Heart right ventricle (tissue), 16 donors: ENCODE measurements around the gene NCBP3. TPM values are rescaled to one million over a fixed set of nuclear protein-coding genes. Genes with fewer than 3 reads are reported as not detected.
A peak's percentile ranks its signal among the peaks of the same experiment; 100 is the strongest.

Source experiments
- ATAC-seq, 8 donors: fragments of 200-7000 bp; cut with Tn5 transposase; one replicate each; pipeline ENCODE4 v1.9.1; 2020; ENCODE audit warnings: mild to moderate bottlenecking in 8 of 8, moderate library complexity in 8 of 8, moderate number of reproducible peaks in 1 of 8
- DNase-seq, 2 donors: peaks; one replicate each; pipeline ENCODE4 v3.0.0-alpha.2; 2020
- H3K27ac ChIP-seq, 10 donors: fragments of 200-600 bp; sonication (generic) in 2 of 10; one replicate each; pipeline versions ENCODE4 v1.5.0 to v1.8.0; 2020 to 2022; ENCODE audit warnings: mild to moderate bottlenecking in 3 of 10
- H3K27me3 ChIP-seq, 7 donors: fragments of 200-600 bp; one replicate each; pipeline ENCODE4 v1.8.0; 2021 to 2022; ENCODE audit warnings: mild to moderate bottlenecking in 2 of 7
- H3K36me3 ChIP-seq, 9 donors: fragments of 200-600 bp; sonication (generic) in 1 of 9; one replicate each; pipeline versions ENCODE4 v1.5.0 to v1.8.0; 2020 to 2022; ENCODE audit warnings: mild to moderate bottlenecking in 2 of 9
- H3K4me1 ChIP-seq, 9 donors: fragments of 200-600 bp; sonication (generic) in 1 of 9; one replicate each; pipeline versions ENCODE4 v1.5.0 to v1.8.0; 2020 to 2022; ENCODE audit warnings: mild to moderate bottlenecking in 4 of 9
- H3K4me3 ChIP-seq, 10 donors: fragments of 200-600 bp; sonication (generic) in 2 of 10; one replicate each; pipeline versions ENCODE4 v1.5.0 to v1.8.0; 2020 to 2022; ENCODE audit warnings: mild to moderate bottlenecking in 7 of 10, moderate library complexity in 2 of 10
- H3K9me3 ChIP-seq, 11 donors: fragments of 200-600 bp in 10 of 11; sonication (generic) in 2 of 11; one replicate each; pipeline versions ENCODE4 v1.5.0 to v1.8.0; 2013 to 2022; ENCODE audit warnings: mild to moderate bottlenecking in 2 of 11, control low read depth in 1 of 11, moderate library complexity in 1 of 11
- CTCF ChIP-seq, 9 donors: fragments of 200-600 bp; sonication (generic) in 2 of 9; IDR thresholded peaks; one replicate each; pipeline versions ENCODE4 v1.5.0 to v1.8.0; 2021 to 2022; ENCODE audit warnings: antibody characterized with exemption in 9 of 9, mild to moderate bottlenecking in 5 of 9, moderate library complexity in 1 of 9
- WGBS, 2 donors: extraction: QIAGEN DNeasy Blood & Tissue Kit; methylation state at CpG; one replicate each; pipeline ENCODE4 v1.1.7; 2013; ENCODE audit warnings: inconsistent platforms in 1 of 2; 5-methylcytosine and 5-hydroxymethylcytosine counted together
- intact Hi-C, 10 donors: fragments of 100-400 bp; cut with DNase I; formaldehyde crosslinking; loops; one replicate each; pipeline versions ENCODE4 v1.11.1 to v1.14.2; 2022
- polyA plus RNA-seq, 2 donors: library from polyadenylated mRNA; stranded (reverse); fragments of 200-250 nt; gene quantifications; one replicate each; pipeline ENCODE4 v1.2.3, GENCODE V29; 2013
- total RNA-seq, 10 donors: library from RNA; stranded (reverse); fragmentation: NEBNext Ultra II Directional in 3 of 10; extraction: Animal tissue kit (Norgen Biotek cat#: 25700) in 3 of 10; gene quantifications; one replicate each; pipeline versions ENCODE4 v1.2.1 to v1.2.4, GENCODE V29; 2021 to 2023
- donor health status: Arrhythmogenic right ventricular cardiomyopathy.
- donor health status: ischemic (EF 13 %, LVEDD 7.1; RV severe dilation, severe dysfunction).
- donor health status: healthy with polysubstance abuse.
- donor health status: DM: no; HTN: yes; CAD: no.
- donor health status: DM: no; HTN: no; CAD: no.
- donor health status: ischemic (EF 25% LVEDD 6.9; RV normal size, moderate dysfunction).
- donor health status: ischemic (EF 25% LVEDD 5.7; RV mildly dilated, moderate dysfunction).
- donor health status: healthy.
- donor health status: DM: yes; HTN: yes; CAD: no.
- donor health status: Ischemic cardiomyopathy.
- donor health status: ischemic (EF 35%, LVEDD 5.7; RV mildly dilated, moderate dysfunction).
- donor health status: nonischemic (EF 11% LVEDD 7.7; RV severe dilation, severe dysfunction).
- donor health status: DM: yes; HTN: yes; CAD: no.
- donor health status: PGD.
- donor health status: ischemic (EF 29% LVEDD 5.4; RV normal size, mild dysfunction).
- donor health status: nonischemic (EF 23%, LVEDD 6.1; RV moderate dilation, normal function).

The NCBP3 gene
- total and polyA plus RNA-seq, 12 donors: 7.3 to 30.9 (median 21.0) TPM

GRCh38 chr17:3875317-3875716, 29.3 kb upstream of the NCBP3 start:
- H3K4me1 ChIP-seq: peaks cover 3 to 28% (median 14%) of the 10 kb centered on the region in 9 donors
- no peak for TF ChIP-seq CTCF (IDR thresholded peaks at IDR 0.05)
- intact Hi-C loops: no loop called here
- H3K27ac ChIP-seq: no peak overlapping the region
- peaks cover 0 to 68% (median 0%) of the 10 kb centered on the region in 9 donors for H3K36me3 ChIP-seq
- WGBS, 2 donors: 96% methylated on average over 7 of the region's 7 CpGs
- DNase-seq (no peak), ATAC-seq (no peak)
- no peaks in the 10 kb centered on the region for H3K9me3 ChIP-seq
- no peak overlapping the region for H3K4me3 ChIP-seq
- no peaks in the 10 kb centered on the region for H3K27me3 ChIP-seq

- TF ChIP-seq CTCF (IDR thresholded peaks at IDR 0.05): no peak
- ATAC-seq (no peak), DNase-seq (no peak)
- peaks cover 0 to 79% (median 0%) of the 10 kb centered on the region in 9 donors for H3K36me3 ChIP-seq
- intact Hi-C loops: no loop called here
- peaks cover 0 to 14% (median 7%) of the 10 kb centered on the region in 9 donors for H3K4me1 ChIP-seq
- H3K9me3 ChIP-seq: no peaks in the 10 kb centered on the region
- H3K4me3 ChIP-seq: no peak overlapping the region
- H3K27ac ChIP-seq: no peak overlapping the region
- WGBS, 2 donors: 92 to 96% methylated on average over 10 of the region's 10 CpGs
- H3K27me3 ChIP-seq: no peaks in the 10 kb centered on the region
These were observed 27.8 kb upstream of the NCBP3 start for GRCh38 chr17:3873862-3874261.

- intact Hi-C loops: no loop called here
- DNase-seq (no peak), ATAC-seq (peak; percentile 22 to 66 (median 54))
- H3K36me3 ChIP-seq: peaks cover 0 to 54% (median 0%) of the 10 kb centered on the region in 9 donors
- 14 to 22% methylated on average over 11 of the region's 11 CpGs for WGBS, 2 donors
- H3K4me3 ChIP-seq: no peak overlapping the region
- peak overlapping the region in 4 of 10 donors; percentile 5 to 58 (median 17) for H3K27ac ChIP-seq
- H3K27me3 ChIP-seq: no peaks in the 10 kb centered on the region
- H3K9me3 ChIP-seq: no peaks in the 10 kb centered on the region
- TF ChIP-seq CTCF (IDR thresholded peaks at IDR 0.05): no peak
- peaks cover 0 to 10% (median 6%) of the 10 kb centered on the region in 9 donors for H3K4me1 ChIP-seq
These were observed 24.8 kb upstream of the NCBP3 start for GRCh38 chr17:3870871-3871306.

GRCh38 chr17:3867606-3868005, 21.6 kb upstream of the NCBP3 start:
- ATAC-seq (no peak), DNase-seq (no peak)
- no peak for TF ChIP-seq CTCF (IDR thresholded peaks at IDR 0.05)
- peaks cover 0 to 28% (median 0%) of the 10 kb centered on the region in 9 donors for H3K36me3 ChIP-seq
- no peaks in the 10 kb centered on the region for H3K27me3 ChIP-seq
- H3K4me1 ChIP-seq: peaks cover 0 to 14% (median 6%) of the 10 kb centered on the region in 9 donors
- intact Hi-C loops: loop anchor here in 8 of 10 donors (5.0 to 10.0 kb wide), 5 partner anchors 40 to 207 kb away; no protein-coding TSS in a partner anchor
- 81 to 82% methylated on average over 11 of the region's 11 CpGs for WGBS, 2 donors
- no peak overlapping the region for H3K4me3 ChIP-seq
- H3K27ac ChIP-seq: no peak overlapping the region
- no peaks in the 10 kb centered on the region for H3K9me3 ChIP-seq
